ENCODE measurements around the gene FGGY.

Gene FGGY

GRCh38 chr1:59354709-59355337, 57.9 kb downstream of the FGGY start:
- no peak for DNase-seq

- no peak for DNase-seq
Observed at GRCh38 chr1:59355361-59355760, 58.5 kb downstream of the FGGY start.

- no peak for DNase-seq
Observed at GRCh38 chr1:59356627-59357026, 59.7 kb downstream of the FGGY start.

- DNase-seq: no peak
Observed at GRCh38 chr1:59357645-59358320, 60.9 kb downstream of the FGGY start.

GRCh38 chr1:59359325-59359724, 62.4 kb downstream of the FGGY start:
- no peak for DNase-seq

- no peak for DNase-seq
Observed at GRCh38 chr1:59360170-59360569, 63.3 kb downstream of the FGGY start.

- DNase-seq: no peak
Observed at GRCh38 chr1:59360729-59361128, 63.8 kb downstream of the FGGY start.

GRCh38 chr1:59361766-59362165, 64.9 kb downstream of the FGGY start:
- DNase-seq: no peak

GRCh38 chr1:59364037-59364436, 67.1 kb downstream of the FGGY start:
- no peak for DNase-seq

GRCh38 chr1:59366346-59366745, 69.5 kb downstream of the FGGY start:
- no peak for DNase-seq

- DNase-seq: no peak
Observed at GRCh38 chr1:59367301-59368007, 70.6 kb downstream of the FGGY start.

GRCh38 chr1:59368008-59368670, 71.2 kb downstream of the FGGY start:
- no peak for DNase-seq

GRCh38 chr1:59375321-59376220, 78.7 kb downstream of the FGGY start:
- DNase-seq: no peak

GRCh38 chr1:59377350-59377904, 80.5 kb downstream of the FGGY start:
- DNase-seq: no peak

GRCh38 chr1:59378621-59379370, 81.9 kb downstream of the FGGY start:
- DNase-seq: no peak

GRCh38 chr1:59379371-59379728, 82.5 kb downstream of the FGGY start:
- no peak for DNase-seq

- no peak for DNase-seq
Observed at GRCh38 chr1:59383963-59384362, 87.1 kb downstream of the FGGY start.

- DNase-seq: no peak
Observed at GRCh38 chr1:59384443-59384842, 87.5 kb downstream of the FGGY start.

- no peak for DNase-seq
Observed at GRCh38 chr1:59388191-59388590, 91.3 kb downstream of the FGGY start.

GRCh38 chr1:59389847-59390246, 93.0 kb downstream of the FGGY start:
- no peak for DNase-seq

- DNase-seq: no peak
Observed at GRCh38 chr1:59390307-59390706, 93.4 kb downstream of the FGGY start.

All from NK-92 treated with Interleukin-12 subunit alpha and Interleukin-12 subunit beta, amount 100 ng/mL, for 24 hours (cell line).